Heart left ventricle (tissue), 16 donors: ENCODE data around the gene ARID5B. TPM values are rescaled to one million over a fixed set of nuclear protein-coding genes. Genes with fewer than 3 reads are reported as not detected.

Experiments used
- ATAC-seq, 4 donors: fragments of 200-7000 bp; cut with Tn5 transposase; one replicate each; pipeline ENCODE4 v1.9.1; 2020 to 2022; ENCODE audit warnings: moderate library complexity in 4 of 4, mild to moderate bottlenecking in 3 of 4, moderate number of reproducible peaks in 1 of 4
- DNase-seq, 5 donors: peaks; one replicate each; pipeline ENCODE4 v3.0.0-alpha.2; 2020
- H3K27ac ChIP-seq, 12 donors: fragments of 200-600 bp; sonication (generic) in 4 of 12; one replicate each; pipeline versions ENCODE4 v1.5.0 to v1.8.0; 2016 to 2022; ENCODE audit warnings: mild to moderate bottlenecking in 2 of 12
- H3K27me3 ChIP-seq, 9 donors: fragments of 200-600 bp; sonication (generic) in 2 of 9; one replicate each; pipeline versions ENCODE4 v1.5.1 to v1.8.0; 2016 to 2022; ENCODE audit warnings: mild to moderate bottlenecking in 3 of 9
- H3K36me3 ChIP-seq, 9 donors: fragments of 200-600 bp; sonication (generic) in 2 of 9; one replicate each; pipeline versions ENCODE4 v1.5.0 to v1.8.0; 2018 to 2022; ENCODE audit warnings: mild to moderate bottlenecking in 2 of 9
- H3K4me1 ChIP-seq, 12 donors: fragments of 200-600 bp; sonication (generic) in 4 of 12; one replicate each; pipeline versions ENCODE4 v1.5.0 to v1.8.0; 2016 to 2022; ENCODE audit warnings: mild to moderate bottlenecking in 3 of 12
- H3K4me3 ChIP-seq, 12 donors: fragments of 200-600 bp; sonication (generic) in 4 of 12; one replicate each; pipeline versions ENCODE4 v1.5.0 to v1.8.0; 2017 to 2022; ENCODE audit warnings: mild to moderate bottlenecking in 9 of 12, moderate library complexity in 4 of 12
- H3K9me3 ChIP-seq, 12 donors: fragments of 200-600 bp; sonication (generic) in 4 of 12; one replicate each; pipeline versions ENCODE4 v1.5.0 to v1.8.0; 2016 to 2022; ENCODE audit warnings: mild to moderate bottlenecking in 1 of 12
- CTCF ChIP-seq, 12 donors: fragments of 200-600 bp; sonication (generic) in 4 of 12; IDR thresholded peaks; one replicate each; pipeline versions ENCODE4 v1.5.0 to v1.8.0; 2018 to 2022; ENCODE audit warnings: antibody characterized with exemption in 12 of 12, mild to moderate bottlenecking in 5 of 12
- POLR2A ChIP-seq, 2 donors: fragments of 450-650 bp; IDR thresholded peaks; one replicate each; pipeline ENCODE4 v1.6.1; 2017; ENCODE audit warnings: antibody characterized with exemption in 2 of 2, mild to moderate bottlenecking in 2 of 2, moderate library complexity in 2 of 2
- WGBS, 4 donors: extraction: QIAGEN DNeasy Blood & Tissue Kit in 2 of 4; methylation state at CpG; one replicate each; pipeline versions ENCODE4 v1.1.5 to v1.1.7; 2013 to 2018; 5-methylcytosine and 5-hydroxymethylcytosine counted together
- intact Hi-C, 10 donors: fragments of 100-400 bp; cut with DNase I; formaldehyde crosslinking; loops; one replicate each; pipeline versions ENCODE4 v1.11.1 to v1.14.2; 2022
- polyA plus RNA-seq, 2 donors: library from polyadenylated mRNA; stranded (reverse); fragments of 200-250 nt; gene quantifications; one replicate each; pipeline ENCODE4 v1.2.3, GENCODE V29; 2013
- total RNA-seq, 9 donors: library from RNA; depleted of rRNA in 2 of 9; stranded (reverse); fragments of >200 nt in 2 of 9; fragmentation: NEBNext Ultra II Directional in 3 of 9; extraction: Animal tissue kit (Norgen Biotek cat#: 25700) in 3 of 9; gene quantifications; one replicate each; pipeline versions ENCODE4 v1.1.0 to v1.2.4, GENCODE V29; 2016 to 2023
- donor health status: ischemic (EF 13 %, LVEDD 7.1; RV severe dilation, severe dysfunction).
- donor health status: healthy with polysubstance abuse.
- donor health status: DM: no; HTN: yes; CAD: no.
- donor health status: DM: no; HTN: no; CAD: no.
- donor health status: ischemic (EF 25% LVEDD 6.9; RV normal size, moderate dysfunction).
- donor health status: ischemic (EF 25% LVEDD 5.7; RV mildly dilated, moderate dysfunction).
- donor health status: healthy.
- donor health status: DM: yes; HTN: yes; CAD: no.
- donor health status: ischemic (EF 35%, LVEDD 5.7; RV mildly dilated, moderate dysfunction).
- donor health status: nonischemic (EF 11% LVEDD 7.7; RV severe dilation, severe dysfunction).
- donor health status: DM: yes; HTN: yes; CAD: no.
- donor health status: PGD.
- donor health status: ischemic (EF 29% LVEDD 5.4; RV normal size, mild dysfunction).
- donor health status: nonischemic (EF 23%, LVEDD 6.1; RV moderate dilation, normal function).

The ARID5B gene
- total and polyA plus RNA-seq, 11 donors, result 4.5 to 45.5 (median 26.6) TPM

GRCh38 chr10:61992059-61992460 lies 90.6 kb downstream of the ARID5B start:
- Histone ChIP-seq H3K27me3 (no peaks in the 10 kb centered on the region), H3K4me1 (peaks cover 0 to 68% (median 38%) of the 10 kb centered on the region in 12 donors), H3K27ac (peak overlapping the region in 10 of 12 donors; percentile 18 to 96 (median 71)), H3K4me3 (peak overlapping the region in 2 of 12 donors; percentile 19 to 31), H3K36me3 (no peaks in the 10 kb centered on the region), H3K9me3 (no peaks in the 10 kb centered on the region)
- intact Hi-C loops, result loop anchor here in 1 of 10 donors (5.0 kb wide), 1 partner anchor 90 kb away; the partner anchor contains the start of gene ARID5B
- 38 to 43% (median 41%) methylated on average over 4 of the region's 4 CpGs for WGBS, 4 donors
- DNase-seq, result peak in 2 of 5 donors; percentile 23 to 27
- TF ChIP-seq CTCF (IDR thresholded peaks at IDR 0.05), result no peak
- TF ChIP-seq POLR2A (IDR thresholded peaks at IDR 0.05), result no peak
- ATAC-seq, result peak in 2 of 4 donors; percentile 13 to 38

- intact Hi-C loops, result loop anchor here in 1 of 10 donors (5.0 kb wide), 1 partner anchor 91 kb away; the partner anchor contains the start of gene ARID5B
- WGBS, 4 donors, result 10 to 22% (median 13%) methylated on average over 7 of the region's 7 CpGs
- peak in 4 of 5 donors; percentile 49 to 67 (median 58) for DNase-seq
- ATAC-seq, result peak; percentile 95 to 97 (median 96)
- no peaks in the 10 kb centered on the region for H3K36me3 ChIP-seq
- H3K9me3 ChIP-seq, result no peaks in the 10 kb centered on the region
- peak overlapping the region in 9 of 12 donors; percentile 15 to 42 (median 31) for H3K4me3 ChIP-seq
- TF ChIP-seq POLR2A (IDR thresholded peaks at IDR 0.05) (no peak), CTCF (IDR thresholded peaks at IDR 0.05) (no peak)
- H3K27ac ChIP-seq, result peak overlapping the region; percentile 18 to 96 (median 71)
- no peaks in the 10 kb centered on the region for H3K27me3 ChIP-seq
- peaks cover 0 to 59% (median 30%) of the 10 kb centered on the region in 12 donors for H3K4me1 ChIP-seq
Observed at GRCh38 chr10:61992671-61993668, 91.5 kb downstream of the ARID5B start.

GRCh38 chr10:61993711-61994401 lies 92.4 kb downstream of the ARID5B start:
- DNase-seq, result no peak
- peaks cover 0 to 52% (median 23%) of the 10 kb centered on the region in 12 donors for H3K4me1 ChIP-seq
- peak overlapping the region; percentile 18 to 96 (median 71) for H3K27ac ChIP-seq
- peak overlapping the region in 6 of 12 donors; percentile 15 to 42 (median 29) for H3K4me3 ChIP-seq
- no peak for TF ChIP-seq CTCF (IDR thresholded peaks at IDR 0.05)
- no peak for TF ChIP-seq POLR2A (IDR thresholded peaks at IDR 0.05)
- intact Hi-C loops, result loop anchor here in 1 of 10 donors (5.0 kb wide), 1 partner anchor 92 kb away; the partner anchor contains the start of gene ARID5B
- no peaks in the 10 kb centered on the region for H3K9me3 ChIP-seq
- no peaks in the 10 kb centered on the region for H3K36me3 ChIP-seq
- ATAC-seq, result no peak
- WGBS, 4 donors, result 50 to 60% (median 59%) methylated on average over 6 of the region's 6 CpGs
- no peaks in the 10 kb centered on the region for H3K27me3 ChIP-seq
